HCT116 (cell line): ENCODE measurements around the gene SMARCA5. TPM values are rescaled to one million over a fixed set of nuclear protein-coding genes. Genes with fewer than 3 reads are reported as not detected.

Source experiments
- ATAC-seq: fragments of 200-7000 bp; cut with Tn5 transposase; 2 replicates; pipeline ENCODE4 v1.9.1; 2020; ENCODE audit warnings: mild to moderate bottlenecking, moderate library complexity
- BruUV-seq: library from RNA; stranded (reverse); fragments of 400-500 nt; replicated peaks from 2 replicates; lab custom pipeline; 2021; lab: Mats Ljungman, UMichigan
- CTCF ChIA-PET: fragments of 300-600 bp; sonication (Branson Sonifier 250); formaldehyde crosslinking; loops from one replicate; lab custom pipeline; 2021; ENCODE audit warnings: antibody characterized with exemption; lab: Charles Lee
- POLR2A ChIA-PET: fragments of 300-600, 350-600 bp; sonication (Branson Sonifier 250); formaldehyde crosslinking; loops from one replicate; lab custom pipeline; 2021; ENCODE audit warnings: antibody characterized with exemption; lab: Charles Lee
- RAD21 ChIA-PET, 2 experiments: fragments of 300-600 bp; sonication (Branson Sonifier 250); formaldehyde crosslinking; loops; one replicate each; lab custom pipeline; 2023; ENCODE audit warnings: low total read pairs in 2 of 2; ENCODE audit not compliant: uncharacterized antibody in 2 of 2, unreplicated experiment in 2 of 2, low non-redundant PET in 1 of 2; lab: Charles Lee
- DNase-seq: peaks from one replicate; pipeline ENCODE4 v3.0.0-alpha.2; 2010; ENCODE audit warnings: low read depth, low spot score
- H2AFZ ChIP-seq: fragments of 200-600 bp; shearing (Covaris generic), sonication (generic); 2 replicates; pipeline ENCODE4 v1.6.1; 2017; ENCODE audit warnings: low read depth, mixed run types, mixed read lengths, antibody characterized with exemption, low read length; ENCODE audit not compliant: poor library complexity, severe bottlenecking
- H3K27ac ChIP-seq: 2 replicates; pipeline ENCODE4 v1.5.1; 2012; ENCODE audit warnings: low read depth, low read length
- H3K27me3 ChIP-seq: fragments of 200-600 bp; sonication (generic); 2 replicates; pipeline ENCODE4 v1.6.1; 2016; ENCODE audit warnings: mixed run types, low read length, mixed read lengths; ENCODE audit not compliant: insufficient read depth
- H3K36me3 ChIP-seq, 2 experiments: fragments of 200-500 bp in 1 of 2; fragments of 200-600 bp in 1 of 2; sonication (Bioruptor generic) in 1 of 2; sonication (generic) in 1 of 2; 2 replicates each; pipeline versions ENCODE4 v1.5.1 to v1.6.1; 2014 to 2016; ENCODE audit warnings: low read length in 2 of 2, inconsistent platforms in 1 of 2, mixed read lengths in 1 of 2, mixed run types in 1 of 2; ENCODE audit not compliant: insufficient read depth in 2 of 2, control insufficient read depth in 1 of 2
- H3K4me1 ChIP-seq, 2 experiments: fragments of 200-600 bp in 1 of 2; sonication (generic) in 1 of 2; 2 replicates each; pipeline versions ENCODE4 v1.5.1 to v1.6.1; 2012 to 2017; ENCODE audit warnings: low read length in 2 of 2, inconsistent platforms in 1 of 2, mild to moderate bottlenecking in 1 of 2, mixed read lengths in 1 of 2, mixed run types in 1 of 2, moderate library complexity in 1 of 2; ENCODE audit not compliant: insufficient read depth in 2 of 2, control insufficient read depth in 1 of 2
- H3K4me2 ChIP-seq: fragments of 200-600 bp; sonication (generic); 2 replicates; pipeline ENCODE4 v1.6.1; 2017; ENCODE audit warnings: mixed run types, low read length, mixed read lengths
- H3K4me3 ChIP-seq, 2 experiments: fragments of 200-600 bp in 1 of 2; sonication (generic) in 1 of 2; replicated peaks in 1 of 2; 2 replicates each; pipeline ENCODE4 v1.5.1; 2011 to 2016; ENCODE audit warnings: low read length in 2 of 2, control low read depth in 1 of 2, low read depth in 1 of 2, mild to moderate bottlenecking in 1 of 2, mixed read lengths in 1 of 2, mixed run types in 1 of 2
- H3K79me2 ChIP-seq: fragments of 200-600 bp; sonication (generic); 2 replicates; pipeline ENCODE4 v1.6.1; 2017; ENCODE audit warnings: mild to moderate bottlenecking, mixed run types, low read length, moderate library complexity, mixed read lengths; ENCODE audit not compliant: insufficient read depth
- H3K9ac ChIP-seq: fragments of 200-600 bp; sonication (generic); 2 replicates; pipeline ENCODE4 v1.6.1; 2016; ENCODE audit warnings: low read length, mixed read lengths
- H3K9me2 ChIP-seq: fragments of 200-600 bp; sonication (generic), shearing (Covaris generic); 2 replicates; pipeline ENCODE4 v1.6.1; 2017; ENCODE audit warnings: mixed run types, mild to moderate bottlenecking, moderate library complexity; ENCODE audit not compliant: insufficient read depth
- H3K9me3 ChIP-seq, 2 experiments: fragments of 200-500 bp in 1 of 2; fragments of 200-600 bp in 1 of 2; sonication (Bioruptor generic) in 1 of 2; sonication (generic) in 1 of 2; 2 replicates each; pipeline ENCODE4 v1.6.1; 2014 to 2017; ENCODE audit warnings: low read length in 2 of 2, mixed read lengths in 2 of 2, inconsistent platforms in 1 of 2, low read depth in 1 of 2, mild to moderate bottlenecking in 1 of 2, mixed run types in 1 of 2, moderate library complexity in 1 of 2; ENCODE audit not compliant: control insufficient read depth in 1 of 2, insufficient read depth in 1 of 2
- H4K20me1 ChIP-seq: fragments of 200-600 bp; sonication (generic), shearing (Covaris generic); 2 replicates; pipeline ENCODE4 v1.6.1; 2017; ENCODE audit warnings: mixed run types, mild to moderate bottlenecking, moderate library complexity; ENCODE audit not compliant: insufficient read depth
- CEBPB ChIP-seq: IDR thresholded peaks from 2 replicates; pipeline ENCODE4 v1.6.1; 2012; ENCODE audit warnings: low read depth
- EGR1 ChIP-seq: IDR thresholded peaks from 2 replicates; pipeline ENCODE4 v1.6.1; 2012; ENCODE audit warnings: low read depth
- ELF1 ChIP-seq: IDR thresholded peaks from 2 replicates; pipeline ENCODE4 v1.6.1; 2012; ENCODE audit warnings: low read depth, borderline replicate concordance
- EZH2 ChIP-seq: fragments of 200-600 bp; sonication (generic); IDR thresholded peaks from 2 replicates; pipeline ENCODE4 v1.6.1; 2017; ENCODE audit warnings: antibody characterized with exemption, mixed run types
- JUND ChIP-seq: IDR thresholded peaks from 2 replicates; pipeline ENCODE4 v1.6.1; 2012
- SIN3A ChIP-seq: IDR thresholded peaks from 2 replicates; pipeline ENCODE4 v1.6.1; 2012; ENCODE audit warnings: low read depth
- TCF7L2 ChIP-seq: IDR thresholded peaks from 2 replicates; pipeline ENCODE4 v1.7.0; 2011; ENCODE audit warnings: borderline replicate concordance, inconsistent platforms; ENCODE audit not compliant: insufficient read depth, insufficient read length; ENCODE audit errors: extremely low read depth
- YY1 ChIP-seq: IDR thresholded peaks from 2 replicates; pipeline ENCODE4 v1.6.1; 2011; ENCODE audit warnings: low read length, low read depth, moderate library complexity, mild to moderate bottlenecking; ENCODE audit not compliant: insufficient replicate concordance; ENCODE audit errors: extremely low read depth
- ZFX ChIP-seq: fragments of 450-650 bp; IDR thresholded peaks from 2 replicates; pipeline ENCODE4 v1.6.1; 2017
- ZNF274 ChIP-seq: fragments of 200-500 bp; sonication (Bioruptor generic); IDR thresholded peaks from 2 replicates; pipeline ENCODE4 v1.6.1; 2014; ENCODE audit warnings: mild to moderate bottlenecking, low read depth, low read length, inconsistent platforms
- intact Hi-C: fragments of 100-400 bp; cut with micrococcal nuclease; formaldehyde crosslinking; loops from 2 replicates; pipeline ENCODE4 v1.10.0; 2022
- total RNA-seq: library from RNA; stranded (reverse); gene quantifications from one replicate; pipeline ENCODE4 v1.2.1, GENCODE V29; 2021; ENCODE audit not compliant: unreplicated experiment
- TF ChIP-seq, protein P1 (sequence below): IDR thresholded peaks from 2 replicates; pipeline ENCODE4 v1.6.1; 2012; ENCODE audit warnings: low read depth

Gene SMARCA5
- total RNA-seq, 1 experiment from 2014 or later: 61.2 TPM

DNA sequence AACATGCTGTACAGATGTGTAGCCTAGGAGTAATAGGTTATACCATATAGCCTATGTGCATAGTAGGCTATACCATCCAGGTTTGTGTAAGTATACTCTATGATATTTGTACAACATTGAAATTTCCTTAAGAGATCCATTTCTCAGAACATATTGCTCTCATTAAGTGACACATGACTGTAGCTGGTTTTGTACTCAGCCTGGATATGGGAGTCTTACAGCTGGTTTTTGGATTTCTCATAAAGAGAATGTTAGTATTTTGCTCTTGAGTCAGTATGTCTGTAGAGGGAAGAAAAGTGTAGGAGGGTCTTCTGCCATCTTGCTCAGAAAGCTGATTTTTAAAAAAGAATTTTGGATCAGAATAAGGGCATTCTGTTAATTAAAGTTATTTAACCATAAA is 85.3 kb downstream of the SMARCA5 start:
- H3K4me1 ChIP-seq: no peaks in the 10 kb centered on the region
- BruUV-seq: no TSS peak
- CTCF ChIA-PET: no interaction called here
- H3K27ac ChIP-seq: no peak overlapping the region
- TF ChIP-seq CEBPB: no peak
- TF ChIP-seq, protein P1, sequence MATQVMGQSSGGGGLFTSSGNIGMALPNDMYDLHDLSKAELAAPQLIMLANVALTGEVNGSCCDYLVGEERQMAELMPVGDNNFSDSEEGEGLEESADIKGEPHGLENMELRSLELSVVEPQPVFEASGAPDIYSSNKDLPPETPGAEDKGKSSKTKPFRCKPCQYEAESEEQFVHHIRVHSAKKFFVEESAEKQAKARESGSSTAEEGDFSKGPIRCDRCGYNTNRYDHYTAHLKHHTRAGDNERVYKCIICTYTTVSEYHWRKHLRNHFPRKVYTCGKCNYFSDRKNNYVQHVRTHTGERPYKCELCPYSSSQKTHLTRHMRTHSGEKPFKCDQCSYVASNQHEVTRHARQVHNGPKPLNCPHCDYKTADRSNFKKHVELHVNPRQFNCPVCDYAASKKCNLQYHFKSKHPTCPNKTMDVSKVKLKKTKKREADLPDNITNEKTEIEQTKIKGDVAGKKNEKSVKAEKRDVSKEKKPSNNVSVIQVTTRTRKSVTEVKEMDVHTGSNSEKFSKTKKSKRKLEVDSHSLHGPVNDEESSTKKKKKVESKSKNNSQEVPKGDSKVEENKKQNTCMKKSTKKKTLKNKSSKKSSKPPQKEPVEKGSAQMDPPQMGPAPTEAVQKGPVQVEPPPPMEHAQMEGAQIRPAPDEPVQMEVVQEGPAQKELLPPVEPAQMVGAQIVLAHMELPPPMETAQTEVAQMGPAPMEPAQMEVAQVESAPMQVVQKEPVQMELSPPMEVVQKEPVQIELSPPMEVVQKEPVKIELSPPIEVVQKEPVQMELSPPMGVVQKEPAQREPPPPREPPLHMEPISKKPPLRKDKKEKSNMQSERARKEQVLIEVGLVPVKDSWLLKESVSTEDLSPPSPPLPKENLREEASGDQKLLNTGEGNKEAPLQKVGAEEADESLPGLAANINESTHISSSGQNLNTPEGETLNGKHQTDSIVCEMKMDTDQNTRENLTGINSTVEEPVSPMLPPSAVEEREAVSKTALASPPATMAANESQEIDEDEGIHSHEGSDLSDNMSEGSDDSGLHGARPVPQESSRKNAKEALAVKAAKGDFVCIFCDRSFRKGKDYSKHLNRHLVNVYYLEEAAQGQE: no peak
- TF ChIP-seq ELF1: no peak
- TF ChIP-seq EZH2: no peak
- TF ChIP-seq EGR1: no peak
- no peak for TF ChIP-seq SIN3A
- TF ChIP-seq YY1: no peak
- TF ChIP-seq JUND: no peak
- no peak for TF ChIP-seq ZFX
- H3K27me3 ChIP-seq: no peaks in the 10 kb centered on the region
- H3K9me2 ChIP-seq: no peaks in the 10 kb centered on the region
- POLR2A ChIA-PET: no interaction called here
- no peak for DNase-seq
- no peak for ATAC-seq
- no peak overlapping the region for H3K4me3 ChIP-seq
- no peak overlapping the region for H3K9ac ChIP-seq
- intact Hi-C loops: no loop called here
- no peaks in the 10 kb centered on the region for H3K36me3 ChIP-seq
- no peaks in the 10 kb centered on the region for H3K9me3 ChIP-seq
- H4K20me1 ChIP-seq: no peaks in the 10 kb centered on the region
- RAD21 ChIA-PET: no interaction called here
- H3K79me2 ChIP-seq: no peaks in the 10 kb centered on the region
- no peak overlapping the region for H2AFZ ChIP-seq
- no peak overlapping the region for H3K4me2 ChIP-seq

DNA sequence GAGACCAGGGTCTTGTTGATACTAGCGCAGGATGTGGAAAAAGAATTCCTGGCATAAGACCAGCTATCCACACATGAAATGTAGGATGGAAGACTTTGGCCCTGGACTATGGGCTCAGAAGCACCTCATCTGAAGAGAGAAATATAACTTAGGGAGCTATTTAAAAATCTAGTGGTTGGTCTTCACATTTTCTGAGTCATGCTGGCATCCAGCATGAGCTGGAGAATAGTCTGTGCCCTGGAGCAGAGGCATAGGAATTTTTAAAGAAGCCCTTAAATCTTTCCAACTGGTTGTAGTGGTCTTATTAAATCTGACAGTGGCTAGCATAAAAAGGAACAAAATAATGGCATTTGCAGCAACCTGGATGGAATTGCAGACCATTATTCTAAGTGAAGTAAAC is 86.3 kb downstream of the SMARCA5 start:
- no peak for TF ChIP-seq TCF7L2
- TF ChIP-seq ZNF274: no peak
- Histone ChIP-seq H3K4me1 (no peaks in the 10 kb centered on the region), H3K9me3 (no peaks in the 10 kb centered on the region), H3K36me3 (no peaks in the 10 kb centered on the region), H3K27ac (no peak overlapping the region), H3K79me2 (no peaks in the 10 kb centered on the region), H3K9me2 (no peaks in the 10 kb centered on the region), H4K20me1 (no peaks in the 10 kb centered on the region), H3K9ac (no peak overlapping the region), H3K27me3 (no peaks in the 10 kb centered on the region), H3K4me3 (no peak overlapping the region), H2AFZ (no peak overlapping the region), H3K4me2 (no peak overlapping the region)
- BruUV-seq: no TSS peak
- ChIA-PET RAD21 (no interaction called here), POLR2A (no interaction called here), CTCF (no interaction called here)
- ATAC-seq (no peak), DNase-seq (no peak)
- intact Hi-C loops: no loop called here
